ENCODE results near the gene MATK.

DNA sequence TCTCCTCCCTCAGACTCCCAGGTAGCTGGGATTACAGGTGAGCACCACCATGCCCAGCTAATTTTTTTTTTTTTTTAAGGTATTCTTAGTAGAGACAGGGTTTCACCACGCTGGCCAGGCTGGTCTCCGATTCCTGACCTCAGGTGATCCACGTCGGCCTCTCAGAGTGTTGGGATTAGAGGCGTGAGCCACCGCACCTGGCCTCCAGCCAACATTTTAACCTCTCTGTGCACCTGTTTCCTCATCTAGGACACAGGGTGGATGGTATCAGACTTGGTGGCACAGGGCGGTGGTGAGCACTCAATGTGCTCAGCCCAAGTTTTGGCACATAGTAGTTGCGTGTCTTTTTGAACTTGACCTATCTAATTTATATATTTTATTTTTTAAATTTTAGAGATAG lies 37.2 kb downstream of the MATK start:
- TF ChIP-seq POLR2A (IDR thresholded peaks at IDR 0.05; ENCODE audit: low read depth, low read length) = no peak
- no peak for TF ChIP-seq POLR2AphosphoS5 (IDR thresholded peaks at IDR 0.05; ENCODE audit: low read depth, low read length)

Data from GM12892 (cell line).